GM21390 (cell line): Measurements from ENCODE around the gene BMP3.
"Not testable (repeated sequence)": the region's sequence is repeated elsewhere in the genome, so short reads cannot be mapped to it uniquely, and the experiment has no call there.

Experiments
- ATAC-seq: cut with Tn5 transposase; IDR thresholded peaks from one replicate; pipeline ENCODE4 v1.9.1; 2021; ENCODE audit not compliant: unreplicated experiment

BMP3 gene, protein sequence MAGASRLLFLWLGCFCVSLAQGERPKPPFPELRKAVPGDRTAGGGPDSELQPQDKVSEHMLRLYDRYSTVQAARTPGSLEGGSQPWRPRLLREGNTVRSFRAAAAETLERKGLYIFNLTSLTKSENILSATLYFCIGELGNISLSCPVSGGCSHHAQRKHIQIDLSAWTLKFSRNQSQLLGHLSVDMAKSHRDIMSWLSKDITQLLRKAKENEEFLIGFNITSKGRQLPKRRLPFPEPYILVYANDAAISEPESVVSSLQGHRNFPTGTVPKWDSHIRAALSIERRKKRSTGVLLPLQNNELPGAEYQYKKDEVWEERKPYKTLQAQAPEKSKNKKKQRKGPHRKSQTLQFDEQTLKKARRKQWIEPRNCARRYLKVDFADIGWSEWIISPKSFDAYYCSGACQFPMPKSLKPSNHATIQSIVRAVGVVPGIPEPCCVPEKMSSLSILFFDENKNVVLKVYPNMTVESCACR

DNA sequence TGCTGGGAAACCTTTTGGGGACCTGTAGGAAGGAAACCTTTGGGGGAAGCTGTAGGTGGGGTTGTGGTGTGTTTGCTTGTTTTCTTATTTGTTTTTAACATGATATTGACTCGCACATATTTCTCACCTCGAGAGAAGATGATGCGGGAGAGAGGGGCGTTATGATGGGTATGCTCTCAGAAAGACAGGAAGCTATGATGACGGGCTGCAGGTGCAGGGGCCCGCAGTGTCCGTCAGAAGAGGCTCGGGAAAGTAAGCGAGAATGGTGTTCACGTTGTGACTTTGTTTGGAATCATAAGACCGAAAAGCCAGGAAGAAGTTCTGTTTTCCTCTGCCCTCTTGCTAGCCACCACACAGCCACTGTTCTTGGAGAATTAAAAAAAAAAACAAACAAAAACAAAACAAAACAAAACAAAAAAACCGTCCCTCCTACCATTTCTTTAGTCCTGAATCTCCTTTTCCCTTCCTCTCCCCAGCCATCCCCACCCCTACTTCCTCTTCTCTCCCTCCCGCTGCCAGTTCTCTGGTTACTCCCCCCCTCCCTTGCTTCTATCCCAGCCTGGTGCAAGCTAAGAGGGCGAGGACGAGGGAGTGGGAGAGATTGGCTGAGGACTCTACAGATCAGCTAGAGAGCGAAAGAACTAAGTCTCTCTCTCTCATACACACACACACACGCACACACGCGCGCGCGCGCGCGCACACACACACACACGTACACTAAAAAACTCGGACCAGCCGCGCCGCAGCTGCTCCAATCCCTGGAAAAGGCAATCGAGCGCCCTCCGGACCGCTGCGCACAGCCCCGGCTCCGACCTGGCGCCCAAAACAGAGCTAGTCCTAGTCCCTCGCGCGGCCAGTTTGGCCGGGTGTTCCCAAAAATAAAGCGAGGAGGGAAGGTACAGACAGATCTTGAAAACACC lies at the start of gene BMP3:
Gene BMP3 (plus strand): TSS at position 648 of the 920 bp plus-strand sequence. CDS start 577 bp downstream, outside the sequence.
- ATAC-seq = no peak

DNA sequence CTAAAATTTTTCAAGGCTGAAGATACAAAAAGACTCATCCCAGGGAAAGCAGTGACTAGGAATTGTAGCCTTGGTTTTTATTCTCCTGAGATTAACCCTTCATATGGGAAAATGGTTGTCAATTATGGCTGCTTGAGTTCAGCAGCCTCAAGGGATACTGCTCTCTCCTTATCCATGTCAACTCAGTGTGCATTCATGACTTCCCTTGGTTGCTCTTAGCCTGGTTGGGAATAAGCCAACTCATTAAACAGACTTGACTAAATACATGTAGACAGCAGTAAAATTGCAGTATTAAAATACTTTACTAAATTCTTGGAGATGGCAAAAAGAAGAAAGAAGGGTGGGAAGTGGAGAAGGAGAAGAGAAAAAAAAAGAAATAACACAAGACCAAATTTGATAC lies 44.5 kb upstream of the BMP3 start:
- no peak for ATAC-seq

DNA sequence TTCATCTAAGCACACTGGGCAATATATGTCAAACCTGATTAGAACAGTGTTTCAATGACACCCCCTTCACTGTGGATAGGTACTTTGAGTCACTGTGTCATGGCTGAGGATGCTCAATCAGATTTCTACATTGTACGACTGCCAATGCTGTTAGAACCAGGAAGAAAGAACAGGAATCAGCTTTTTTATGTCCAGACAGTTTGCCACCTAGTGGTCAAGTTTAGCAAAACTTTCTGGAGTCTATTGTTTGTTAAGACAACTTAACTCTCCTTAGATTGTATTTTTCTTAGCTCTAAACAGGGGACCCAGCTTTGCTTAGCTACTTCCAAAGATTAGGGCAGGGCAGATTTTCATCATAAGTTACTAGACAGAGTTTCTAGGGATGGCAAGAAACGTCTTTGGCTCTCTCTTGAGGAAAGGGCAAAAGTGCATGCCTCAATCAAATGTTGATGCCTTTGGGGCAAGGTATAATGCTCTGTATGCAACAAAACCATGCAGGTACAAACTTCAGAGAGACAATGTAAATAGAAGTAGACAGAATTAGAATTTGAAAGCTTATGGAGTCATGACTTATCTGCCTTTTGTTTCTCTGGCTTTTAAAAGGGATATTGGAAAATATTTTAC lies 40.5 kb upstream of the BMP3 start:
- peak; percentile 83 for ATAC-seq

DNA sequence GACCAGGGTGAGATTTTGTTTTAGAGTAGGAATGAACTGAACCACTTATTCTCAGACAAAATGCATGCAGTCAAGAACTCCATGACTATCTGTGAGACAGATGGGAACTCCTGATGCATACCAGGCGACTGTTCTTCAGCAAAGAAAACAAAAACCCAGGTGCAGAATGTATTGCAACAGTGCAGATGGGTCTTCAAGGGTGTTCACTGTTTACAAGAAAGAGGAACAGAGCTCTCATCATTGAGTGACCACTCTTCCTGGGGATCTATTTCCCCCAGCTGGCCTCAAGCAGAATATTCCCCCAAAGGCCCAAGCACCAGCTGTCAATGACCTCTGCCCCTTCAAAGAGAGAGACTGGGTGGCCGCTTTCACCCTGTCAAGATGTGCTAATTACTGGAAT lies 39.7 kb upstream of the BMP3 start:
- no peak for ATAC-seq

DNA sequence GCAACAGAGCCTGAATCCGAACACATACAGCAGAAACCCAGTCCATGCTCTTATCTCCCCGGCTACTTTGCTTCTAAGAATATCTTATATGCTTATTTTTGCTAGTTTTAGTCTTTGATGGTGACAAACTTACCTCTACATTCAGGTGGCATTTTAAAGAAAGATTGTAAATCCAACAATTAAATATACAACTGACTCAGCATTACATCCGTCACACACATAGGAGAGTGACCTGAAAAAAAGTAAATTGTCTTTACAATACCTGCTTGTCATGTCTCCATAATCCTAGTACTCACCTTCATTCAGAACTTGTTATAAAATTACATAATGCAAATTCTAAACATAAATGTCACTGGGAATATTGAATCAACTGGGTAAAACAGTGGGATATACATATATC lies 30.6 kb upstream of the BMP3 start:
- ATAC-seq = no peak

DNA sequence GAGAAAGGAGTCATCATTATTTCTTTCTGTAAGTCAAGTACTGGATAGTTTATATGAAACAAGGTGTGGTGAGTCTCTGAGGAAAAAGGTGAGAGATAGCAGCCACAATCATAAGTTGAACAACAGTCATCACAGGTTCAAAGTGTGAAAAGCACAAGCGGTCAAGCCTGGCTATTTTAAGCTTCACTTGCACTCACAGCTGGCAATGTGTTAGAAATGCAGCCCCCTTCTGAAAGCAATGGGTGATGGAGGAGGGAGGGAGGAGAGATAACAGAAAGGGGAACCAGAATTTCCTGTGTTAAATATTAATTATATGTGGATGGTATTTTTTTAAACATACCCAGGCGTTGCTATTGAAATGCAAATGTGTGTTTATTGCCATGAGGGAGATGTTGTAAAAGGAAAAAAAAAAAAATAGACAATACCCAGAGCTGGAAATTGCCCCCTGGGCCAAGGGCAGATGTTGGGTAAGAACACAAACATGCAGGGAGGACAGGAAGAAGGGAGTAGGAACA lies 26.9 kb upstream of the BMP3 start:
- ATAC-seq = peak; percentile 98

DNA sequence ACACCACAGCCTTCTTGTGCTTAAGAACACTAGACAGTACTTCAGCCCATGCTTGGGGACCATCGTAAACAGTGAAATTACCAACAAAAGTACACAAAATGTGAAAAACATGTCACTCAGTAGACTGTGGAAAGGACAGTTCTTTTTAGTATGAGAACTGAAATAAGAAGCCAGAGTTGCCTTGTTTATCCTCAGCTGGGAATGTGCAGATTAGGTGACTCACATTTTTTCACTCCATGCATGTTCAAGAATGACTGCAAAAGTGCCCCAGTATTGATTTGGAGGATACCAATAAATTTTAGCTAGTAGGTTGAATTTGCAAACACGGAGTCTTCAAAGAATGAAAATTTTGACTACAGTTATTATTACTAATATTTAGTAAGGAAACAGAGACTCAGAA lies 23.1 kb upstream of the BMP3 start:
- ATAC-seq = no peak

DNA sequence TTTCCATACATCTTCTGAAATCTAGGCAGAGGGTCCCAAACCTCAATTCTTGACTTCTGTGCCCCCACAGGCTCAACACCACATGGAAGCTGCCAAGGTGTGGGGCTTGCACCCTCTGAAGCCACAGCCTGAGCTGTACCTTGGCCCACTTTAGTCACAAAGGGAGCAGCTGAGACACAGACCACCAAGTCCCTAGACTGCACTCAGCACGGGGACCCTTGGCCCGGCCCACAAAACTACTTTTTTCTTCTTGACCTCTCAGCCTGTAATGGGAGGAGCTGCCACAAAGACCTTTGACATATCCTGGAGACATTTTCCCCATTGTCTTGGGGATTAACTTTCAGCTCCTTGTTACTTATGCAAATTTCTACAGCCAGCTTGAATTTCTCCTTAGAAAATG lies 13.9 kb upstream of the BMP3 start:
- not testable (repeated sequence) for ATAC-seq

DNA sequence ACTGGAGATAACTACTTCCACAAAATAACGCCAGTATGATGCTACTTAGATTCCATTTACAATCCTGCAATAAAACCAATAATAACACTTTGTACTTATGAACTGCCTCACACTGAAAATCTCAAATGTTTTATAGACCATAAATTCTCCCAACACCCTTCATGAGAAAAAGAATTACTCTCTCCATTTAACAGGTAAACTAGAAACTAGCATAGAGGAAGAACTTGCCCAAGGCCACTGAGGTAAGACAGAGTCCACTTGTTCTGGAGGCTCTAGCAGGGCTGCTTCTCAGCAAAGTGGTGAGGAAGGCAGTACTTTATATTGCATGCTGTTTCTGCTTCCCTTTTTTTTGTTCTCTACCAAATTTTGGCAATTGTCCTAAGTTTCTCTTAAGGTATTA lies 11.5 kb upstream of the BMP3 start:
- ATAC-seq = no peak

DNA sequence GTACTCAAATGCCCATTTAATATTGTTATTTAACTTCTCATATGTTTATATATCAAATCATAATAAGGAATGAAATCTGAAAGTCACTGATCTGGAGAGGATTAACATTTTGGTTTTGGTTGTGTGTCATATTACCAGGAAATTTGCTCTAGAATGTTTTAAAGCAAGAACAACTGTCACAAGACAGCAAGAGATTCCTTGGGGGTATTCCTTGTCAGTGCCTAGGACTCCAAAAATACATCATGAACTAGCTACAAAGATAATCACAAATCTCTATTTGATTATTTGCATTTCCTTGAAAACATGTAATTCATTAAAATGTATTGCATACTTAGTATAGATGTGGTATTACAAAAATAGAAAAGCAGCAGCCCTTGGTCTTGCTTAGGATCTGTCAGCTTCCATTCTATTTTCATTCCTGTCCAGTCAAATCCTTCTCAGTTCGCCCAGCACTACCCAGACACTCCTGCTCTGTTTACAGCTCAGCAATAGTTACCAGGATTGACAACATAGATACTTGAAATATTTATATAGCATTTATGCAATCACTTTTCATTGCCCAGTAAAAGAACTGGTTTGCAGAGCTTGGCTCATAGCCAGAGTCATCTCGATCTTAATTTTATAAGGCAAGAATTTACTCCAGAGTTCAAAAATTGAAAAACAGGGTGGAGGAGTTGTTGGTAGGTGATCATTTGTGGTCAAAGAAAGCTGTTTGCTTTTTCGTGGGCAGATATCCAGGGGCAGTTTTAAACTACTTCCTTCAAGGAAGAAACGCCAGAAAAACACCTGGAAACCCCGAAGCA lies 9.2 kb upstream of the BMP3 start:
- no peak for ATAC-seq

DNA sequence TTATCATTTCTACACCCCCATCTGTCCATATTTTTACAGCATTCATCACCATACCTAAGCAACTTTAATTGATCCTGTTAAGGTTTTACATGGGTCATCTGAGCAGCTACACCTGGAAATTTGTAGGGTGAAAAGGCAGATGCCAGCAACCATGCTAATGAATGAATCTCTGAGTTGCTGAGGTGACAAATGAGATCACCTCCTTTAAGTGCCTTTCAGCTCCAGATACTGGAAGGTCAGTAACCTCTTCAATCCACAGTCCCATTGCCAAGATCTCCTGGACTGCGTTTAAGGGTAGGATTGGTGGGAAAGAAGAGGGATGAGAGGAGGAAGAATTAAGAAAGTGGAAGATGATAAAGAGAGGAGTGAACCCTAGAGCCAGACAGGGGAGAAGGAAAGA lies 8.5 kb upstream of the BMP3 start:
- no peak for ATAC-seq

DNA sequence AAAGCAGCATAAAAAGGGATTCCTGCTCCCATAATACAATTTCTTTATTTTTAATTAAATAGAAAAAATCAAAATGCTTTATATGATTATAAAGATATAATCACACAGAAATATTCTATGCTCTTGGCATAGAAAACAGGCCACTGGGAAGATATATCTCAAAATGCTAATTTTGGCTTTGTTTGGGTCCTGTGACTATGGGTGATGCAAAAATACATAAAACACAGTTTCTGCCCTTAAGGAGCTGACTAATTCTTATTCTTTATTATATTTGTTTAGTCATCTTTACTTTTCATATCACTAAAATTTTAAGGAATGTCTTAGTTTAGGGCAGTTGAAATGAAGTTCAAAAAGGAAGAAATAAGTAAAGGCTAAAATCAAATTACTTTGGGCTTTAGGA lies 7.0 kb upstream of the BMP3 start:
- ATAC-seq = no peak

DNA sequence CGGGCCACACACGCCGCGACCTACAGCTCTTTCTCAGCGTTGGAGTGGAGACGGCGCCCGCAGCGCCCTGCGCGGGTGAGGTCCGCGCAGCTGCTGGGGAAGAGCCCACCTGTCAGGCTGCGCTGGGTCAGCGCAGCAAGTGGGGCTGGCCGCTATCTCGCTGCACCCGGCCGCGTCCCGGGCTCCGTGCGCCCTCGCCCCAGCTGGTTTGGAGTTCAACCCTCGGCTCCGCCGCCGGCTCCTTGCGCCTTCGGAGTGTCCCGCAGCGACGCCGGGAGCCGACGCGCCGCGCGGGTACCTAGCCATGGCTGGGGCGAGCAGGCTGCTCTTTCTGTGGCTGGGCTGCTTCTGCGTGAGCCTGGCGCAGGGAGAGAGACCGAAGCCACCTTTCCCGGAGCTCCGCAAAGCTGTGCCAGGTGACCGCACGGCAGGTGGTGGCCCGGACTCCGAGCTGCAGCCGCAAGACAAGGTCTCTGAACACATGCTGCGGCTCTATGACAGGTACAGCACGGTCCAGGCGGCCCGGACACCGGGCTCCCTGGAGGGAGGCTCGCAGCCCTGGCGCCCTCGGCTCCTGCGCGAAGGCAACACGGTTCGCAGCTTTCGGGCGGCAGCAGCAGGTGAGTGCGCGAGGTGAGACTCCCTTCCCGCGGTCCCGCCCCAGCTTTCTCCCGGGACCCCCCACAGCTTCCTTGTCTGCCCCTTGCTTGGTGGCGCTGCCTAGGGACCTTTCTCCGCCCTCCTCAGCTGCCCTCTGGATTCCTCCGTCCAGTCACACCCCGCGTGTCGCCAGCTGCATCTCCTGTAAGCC lies 678 bp downstream of the BMP3 start:
- ATAC-seq = no peak

DNA sequence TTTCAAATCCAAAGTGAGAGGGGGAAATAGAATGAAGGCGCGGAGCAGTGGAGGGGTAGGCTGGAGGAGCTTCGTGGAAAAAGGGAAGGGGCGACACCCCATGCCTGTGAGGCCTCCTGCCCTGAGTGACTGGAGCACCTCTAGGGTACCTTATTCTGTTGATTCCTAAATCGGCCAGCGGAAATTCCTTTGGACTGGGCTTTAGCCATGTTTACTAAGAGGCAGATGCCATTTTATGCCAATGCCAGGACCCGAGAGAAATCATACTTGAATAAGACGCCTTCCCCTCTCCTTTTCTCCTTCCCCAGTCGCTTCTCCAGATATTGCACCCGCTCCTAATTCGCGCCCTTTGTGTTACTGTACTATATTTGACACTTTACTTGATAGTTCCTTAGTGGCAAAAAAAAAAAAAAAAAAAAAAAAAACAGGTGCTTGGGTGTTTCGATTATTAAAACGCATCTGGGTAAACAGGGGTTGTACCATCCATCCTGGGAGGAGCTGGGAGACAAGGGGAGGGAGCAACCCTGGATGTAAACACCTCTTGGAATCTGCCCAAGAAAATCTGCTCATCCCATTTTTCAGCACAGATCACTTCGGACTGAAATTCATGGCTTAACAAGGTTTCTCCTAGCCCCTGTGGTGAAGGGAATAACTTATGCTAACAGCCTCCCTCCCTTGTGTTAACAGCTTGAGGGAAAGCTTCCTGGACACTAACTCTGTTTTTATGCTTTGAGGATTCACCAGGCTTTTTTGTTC lies 1.5 kb downstream of the BMP3 start:
- ATAC-seq = no peak

DNA sequence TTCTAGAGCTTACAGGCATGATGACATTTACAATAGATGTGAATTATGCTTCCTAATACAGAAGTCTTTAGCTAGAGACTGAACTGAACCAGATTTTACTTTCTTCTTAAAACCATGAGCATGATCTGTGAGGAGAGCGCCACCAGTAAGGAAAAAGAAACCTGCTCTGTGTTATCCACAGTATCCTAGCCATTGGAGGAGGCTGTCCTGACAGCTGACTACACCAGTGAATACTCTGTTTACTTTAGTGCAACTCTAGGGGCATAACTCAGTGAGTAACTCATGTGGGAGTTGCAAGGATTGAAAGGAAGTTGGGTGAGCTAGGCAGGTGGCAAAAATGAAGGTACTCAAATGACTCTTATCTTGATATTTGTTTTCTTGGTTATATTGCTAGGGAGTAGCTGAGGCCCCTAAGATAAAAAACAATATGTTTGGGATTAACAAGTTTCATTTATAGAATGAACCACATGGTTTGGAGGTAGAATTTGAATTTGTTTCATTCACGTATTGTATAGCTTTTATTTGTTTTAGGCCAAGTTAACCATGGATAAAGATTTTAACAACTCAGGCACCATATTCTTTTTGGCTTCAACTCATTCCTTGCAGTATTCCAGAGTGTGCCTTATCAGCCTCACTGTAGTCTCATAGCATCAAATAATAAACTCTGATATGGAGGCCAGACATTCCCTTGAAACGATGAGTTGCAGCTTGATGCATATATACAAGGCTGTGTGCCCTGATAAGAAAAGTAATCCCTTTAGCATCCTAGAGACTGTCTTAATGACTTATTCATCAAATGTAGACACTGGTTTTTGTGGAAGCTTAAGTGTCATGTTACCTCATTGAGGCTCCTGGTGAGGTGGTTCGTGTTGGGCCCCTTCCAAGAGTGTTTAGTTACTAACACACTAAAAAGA lies 2.5 kb downstream of the BMP3 start:
- ATAC-seq = no peak

DNA sequence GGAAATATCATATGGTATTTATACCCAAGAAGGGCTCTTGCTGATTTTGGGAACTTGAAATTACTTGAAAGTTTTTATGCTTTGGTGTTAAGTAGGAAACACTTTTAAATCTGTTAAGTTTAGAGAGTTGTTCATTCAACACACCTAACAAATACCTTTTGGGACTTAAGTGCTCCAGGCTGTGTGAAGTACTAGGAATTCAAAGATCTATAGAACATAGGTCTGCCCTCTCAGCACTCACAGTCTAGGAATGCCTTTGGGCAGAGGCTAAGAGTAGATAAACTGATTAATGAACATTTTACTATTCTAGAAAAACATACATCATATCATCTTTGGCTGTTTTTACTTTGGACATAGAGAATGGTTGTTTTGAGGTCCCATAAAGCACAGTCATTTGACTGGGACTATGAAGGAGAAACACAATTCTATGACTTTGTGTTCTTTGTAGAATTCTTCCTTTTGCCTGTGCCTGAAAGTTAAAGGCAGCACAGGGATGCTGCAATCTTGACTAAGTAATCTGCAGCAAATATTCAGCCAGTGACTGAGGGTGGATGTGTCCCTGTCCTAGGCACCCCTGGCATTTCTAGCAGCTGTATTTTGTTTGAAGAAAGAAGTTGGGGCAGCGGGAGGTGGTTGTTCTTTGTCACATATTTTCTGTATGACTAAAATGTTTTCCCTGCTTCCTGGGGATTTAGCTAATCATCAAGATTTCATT lies 8.3 kb downstream of the BMP3 start:
- no peak for ATAC-seq

DNA sequence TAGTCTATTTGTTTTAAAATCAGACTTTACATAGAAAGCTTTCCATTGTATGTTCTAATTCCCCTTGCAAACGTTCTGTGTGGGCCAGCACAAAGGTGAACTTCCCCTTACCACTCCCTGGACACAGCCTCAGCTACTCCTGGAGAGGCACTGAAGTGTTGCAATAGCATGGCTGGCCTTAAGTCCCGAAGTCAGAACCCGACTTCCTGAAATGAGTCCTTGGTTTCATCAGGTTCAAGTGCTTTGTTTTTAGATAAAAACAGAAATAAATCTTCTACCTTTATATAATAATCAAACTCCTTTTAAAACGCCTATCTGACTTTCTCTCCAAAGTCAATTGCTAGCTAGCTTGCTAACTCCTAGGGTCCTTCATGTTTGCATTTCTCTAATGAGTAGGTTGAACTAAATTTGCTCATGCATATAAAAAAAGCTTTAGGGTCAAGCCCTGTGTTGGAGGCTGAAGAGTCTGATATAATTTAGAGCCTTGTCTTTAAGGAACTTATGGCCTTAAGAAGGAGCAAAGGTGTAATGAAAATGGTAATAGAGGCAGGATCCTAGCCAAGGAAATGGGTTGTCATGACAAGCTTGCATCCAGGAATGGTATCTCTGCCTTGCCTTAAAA lies 9.0 kb downstream of the BMP3 start:
- no peak for ATAC-seq
